Inflammatory macrophage treated with lipopolysaccharide for 4 hours (primary cell): ENCODE results near the gene MEGF9.
A peak's percentile ranks its signal among the peaks of the same experiment; 100 is the strongest.
"Not testable (repeated sequence)": the region's sequence is repeated elsewhere in the genome, so short reads cannot be mapped to it uniquely, and the experiment has no call there.

Experiments
- DNase-seq: peaks from one replicate; pipeline ENCODE4 v3.0.0-alpha.2; 2020

MEGF9 gene

DNA sequence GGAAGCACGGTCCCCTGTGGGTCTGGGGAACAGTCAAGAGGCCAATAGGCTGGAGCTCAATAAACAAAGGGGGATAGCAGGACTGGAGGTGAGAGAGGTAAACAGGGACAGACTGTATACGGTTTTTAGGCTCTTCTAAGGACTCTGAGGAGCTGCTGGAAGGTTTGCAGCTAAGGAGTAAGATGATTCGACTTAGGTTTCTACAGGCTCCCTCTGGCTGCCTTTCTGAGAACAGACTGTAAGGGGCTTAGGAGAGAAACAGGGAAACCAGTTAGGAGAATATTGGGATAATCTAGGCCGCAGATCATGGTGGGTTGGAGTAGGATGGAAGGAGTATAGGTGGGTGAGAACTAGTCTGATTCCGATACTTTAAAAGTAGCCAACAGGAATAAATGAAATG is 144.7 kb downstream of the MEGF9 start:
- DNase-seq, result no peak

DNA sequence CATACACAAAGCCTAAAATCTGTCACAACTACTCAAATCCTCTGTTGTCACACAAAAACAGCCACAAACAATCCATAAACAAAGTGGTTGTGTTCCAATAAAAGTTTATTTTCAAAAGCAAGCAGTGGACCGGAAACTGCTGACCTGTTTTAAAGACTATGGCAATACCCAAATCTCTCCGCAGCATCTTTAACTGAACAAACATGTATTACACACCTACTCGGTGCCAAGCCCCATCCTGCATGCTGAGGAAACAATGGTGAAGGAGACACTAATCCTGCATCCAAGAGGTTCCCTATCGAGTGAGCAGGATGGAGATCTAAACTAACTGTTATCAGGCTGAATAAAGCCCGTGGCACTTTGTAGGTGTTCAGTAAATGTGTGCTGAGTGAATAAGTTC is 145.5 kb downstream of the MEGF9 start:
- DNase-seq, result no peak

DNA sequence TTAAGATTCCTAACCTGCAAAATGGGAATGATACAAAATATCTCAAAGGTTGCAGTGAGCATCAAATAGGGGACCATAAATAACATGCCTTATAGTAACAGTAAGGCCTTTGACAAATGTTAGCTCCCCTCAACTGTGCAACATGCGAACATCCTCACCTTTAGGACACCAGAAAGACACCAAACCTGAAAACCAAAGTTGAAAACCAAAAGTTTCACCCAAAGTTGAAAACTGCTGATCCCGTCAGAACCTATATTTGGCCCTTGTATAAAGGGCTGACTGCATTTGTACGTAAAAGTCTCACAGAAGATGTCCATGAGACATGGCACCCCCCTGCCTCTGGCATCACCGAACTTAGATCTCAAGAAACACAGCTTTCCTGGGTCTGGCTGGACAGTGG is 146.4 kb downstream of the MEGF9 start:
- DNase-seq, result no peak

DNA sequence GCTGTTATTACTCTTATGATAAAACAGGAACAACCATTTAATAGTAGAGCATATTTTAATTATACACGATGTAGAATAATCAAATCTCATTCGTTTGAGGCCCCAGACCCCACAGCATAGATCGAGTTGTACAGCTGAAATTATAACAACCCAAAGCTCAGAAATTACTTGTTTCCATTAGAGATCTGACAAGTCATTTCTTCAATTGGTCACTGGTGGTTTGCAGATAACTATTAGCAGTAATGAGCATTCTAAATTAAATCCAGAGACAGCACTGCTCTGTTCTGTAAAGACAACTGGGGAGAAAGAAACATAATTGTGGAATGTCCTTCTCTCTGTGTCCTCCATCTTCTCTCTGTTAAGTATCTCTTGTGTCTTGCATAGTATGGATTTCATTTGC is 147.2 kb downstream of the MEGF9 start:
- DNase-seq, result no peak

DNA sequence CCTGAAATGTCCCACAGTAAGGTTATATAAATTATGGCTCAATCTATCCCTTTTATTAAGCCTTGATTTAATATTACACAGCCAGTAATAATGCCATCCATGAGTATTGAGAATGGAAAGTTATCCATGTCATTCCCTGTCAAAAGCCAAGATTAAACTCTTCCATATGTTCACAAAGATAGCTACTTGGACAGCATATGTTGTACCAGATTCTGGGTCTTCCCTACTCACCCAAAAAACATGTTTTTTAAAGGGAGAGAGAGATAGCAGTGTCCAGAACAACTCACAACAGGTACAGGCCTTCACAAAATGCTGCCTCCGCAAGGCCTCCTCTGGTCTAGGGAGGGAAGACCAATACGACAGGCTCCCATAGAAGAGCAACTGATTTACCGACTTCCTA is 149.7 kb downstream of the MEGF9 start:
- DNase-seq, result no peak

DNA sequence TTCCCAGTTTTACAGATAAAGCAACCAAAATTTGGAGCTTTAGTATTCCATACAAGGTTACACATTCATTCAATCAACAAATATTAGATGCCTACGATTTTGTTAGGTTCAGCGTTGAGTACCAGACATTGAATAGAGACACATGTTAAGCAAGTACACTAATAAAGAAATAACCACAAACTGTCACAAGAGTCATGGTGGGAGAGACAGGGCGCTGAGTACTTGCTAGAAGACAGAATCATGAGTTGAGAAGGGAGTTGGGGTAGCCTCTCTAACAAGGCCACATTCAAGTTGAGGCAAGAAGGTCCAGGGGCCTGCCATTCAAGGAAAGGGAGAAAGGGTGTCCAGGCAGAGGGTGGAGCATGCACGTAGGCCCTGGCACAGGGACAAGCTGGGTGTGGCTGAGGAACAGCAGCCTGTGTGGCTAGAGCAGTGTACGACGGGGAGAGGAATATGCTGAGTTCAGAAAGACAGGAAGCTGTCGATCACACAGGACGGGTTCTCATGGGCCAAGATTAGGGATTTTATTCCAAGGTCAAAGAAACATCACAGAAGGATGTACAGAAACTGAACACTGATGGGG is 151.3 kb downstream of the MEGF9 start:
- no peak for DNase-seq

DNA sequence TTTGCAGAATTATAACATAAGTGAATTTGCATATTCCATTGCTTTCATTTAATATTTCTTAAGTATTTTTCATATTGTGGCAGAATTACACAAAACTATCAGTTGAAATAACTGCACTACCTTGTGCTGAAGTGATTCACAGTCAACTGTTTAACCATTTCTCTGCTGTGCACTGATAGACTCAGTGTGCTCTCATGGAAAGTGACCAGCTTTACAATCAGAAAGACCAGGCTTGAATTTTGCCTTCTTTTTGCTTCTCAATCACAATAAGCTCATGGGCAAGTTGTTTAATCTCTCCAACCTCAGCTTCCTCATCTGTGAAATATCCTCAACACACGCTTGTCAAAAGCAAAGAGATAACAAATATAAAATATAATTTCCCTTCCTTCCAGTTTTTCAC is 152.6 kb downstream of the MEGF9 start:
- DNase-seq, result no peak

DNA sequence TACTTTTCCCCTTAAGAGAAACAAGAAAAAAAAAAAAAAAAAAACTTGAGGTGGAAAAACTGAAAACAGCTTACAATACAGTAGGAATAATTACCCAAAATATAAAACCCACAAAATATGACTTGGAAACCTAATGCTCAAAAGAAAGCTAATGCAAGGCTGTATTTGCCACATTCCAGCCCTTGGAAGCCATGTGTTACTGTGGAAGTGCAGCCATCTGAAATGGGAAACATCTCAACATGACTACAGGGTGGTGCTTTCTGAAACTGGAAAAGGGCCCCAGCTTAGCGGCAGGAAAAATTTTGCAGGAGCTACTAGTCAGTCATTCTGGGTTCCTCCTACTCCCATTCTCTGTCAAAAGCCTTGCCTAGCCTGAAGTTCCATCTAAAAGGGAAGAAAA is 154.7 kb downstream of the MEGF9 start:
- DNase-seq, result no peak

DNA sequence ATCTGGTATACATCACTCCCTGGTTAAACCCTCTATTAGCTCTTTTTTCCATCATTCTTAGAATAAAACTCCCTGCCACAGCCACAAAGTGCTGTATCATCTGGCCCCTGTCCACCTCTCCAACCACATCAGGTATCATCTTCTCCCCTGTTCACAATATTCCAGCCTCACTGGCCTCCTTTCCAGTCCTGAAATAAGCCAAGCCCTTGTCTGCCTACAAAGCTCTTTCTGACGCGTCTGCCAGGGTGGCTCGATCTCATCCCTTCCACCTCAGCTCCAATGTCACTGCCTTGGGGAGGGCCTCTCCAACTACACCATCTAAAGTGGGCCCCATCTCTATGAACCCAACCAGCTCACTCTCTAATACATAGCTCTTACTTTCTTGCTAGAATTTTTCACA is 155.8 kb downstream of the MEGF9 start:
- no peak for DNase-seq

DNA sequence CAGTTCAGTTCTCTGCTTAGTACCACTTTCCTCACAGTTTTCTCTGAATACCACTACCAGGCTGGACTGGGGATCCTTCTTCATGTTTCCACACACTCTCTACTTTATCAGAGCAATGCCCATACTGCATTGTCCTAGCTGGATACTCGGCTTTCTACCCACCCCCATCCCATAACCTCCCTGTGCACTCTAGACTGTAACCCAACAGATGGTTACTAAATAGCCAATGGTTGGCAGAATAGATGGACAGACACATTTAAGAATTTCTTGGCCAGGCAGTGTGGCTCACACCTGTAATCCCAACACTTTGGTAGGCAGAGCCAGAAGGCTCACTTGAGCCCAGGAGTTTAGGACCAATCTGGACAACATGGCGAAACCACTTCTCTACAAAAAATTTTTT is 157.1 kb downstream of the MEGF9 start:
- no peak for DNase-seq

DNA sequence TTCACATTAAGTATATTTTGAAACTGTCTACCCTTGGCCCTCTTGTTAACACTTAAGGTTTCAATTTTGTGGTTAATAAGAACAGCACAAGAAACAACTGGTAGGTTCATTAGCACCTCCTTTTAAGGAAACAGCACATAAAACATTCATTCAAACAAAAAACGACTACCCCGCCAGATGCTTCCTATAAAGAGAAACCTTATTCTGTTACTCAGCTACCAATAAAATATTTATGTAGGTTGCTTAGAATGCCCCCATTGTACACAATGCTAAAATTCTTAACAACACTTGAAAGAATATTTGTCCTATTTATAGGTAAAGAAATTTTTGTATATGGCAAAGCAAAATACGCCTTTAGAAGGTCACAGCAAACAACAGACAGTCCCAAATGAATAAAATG is 157.5 kb downstream of the MEGF9 start:
- no peak for DNase-seq

DNA sequence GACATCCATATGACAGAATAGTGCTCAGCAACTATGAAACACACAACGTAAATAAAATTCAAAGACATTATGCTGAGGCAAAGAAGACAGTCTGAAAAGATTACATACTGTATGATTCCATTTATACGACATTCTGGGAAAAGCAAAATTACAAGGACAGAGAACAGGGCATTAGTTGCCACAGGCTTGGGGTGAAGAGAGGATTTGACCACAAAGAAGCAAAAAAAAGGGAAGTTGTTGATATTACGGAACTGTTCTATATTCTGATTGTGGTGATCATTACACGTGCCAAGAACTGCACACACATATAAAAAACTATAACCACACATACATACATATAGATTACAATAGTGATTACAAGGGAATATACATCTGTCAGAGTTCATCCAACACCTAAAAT is 158.4 kb downstream of the MEGF9 start:
- peak; percentile 78 for DNase-seq

DNA sequence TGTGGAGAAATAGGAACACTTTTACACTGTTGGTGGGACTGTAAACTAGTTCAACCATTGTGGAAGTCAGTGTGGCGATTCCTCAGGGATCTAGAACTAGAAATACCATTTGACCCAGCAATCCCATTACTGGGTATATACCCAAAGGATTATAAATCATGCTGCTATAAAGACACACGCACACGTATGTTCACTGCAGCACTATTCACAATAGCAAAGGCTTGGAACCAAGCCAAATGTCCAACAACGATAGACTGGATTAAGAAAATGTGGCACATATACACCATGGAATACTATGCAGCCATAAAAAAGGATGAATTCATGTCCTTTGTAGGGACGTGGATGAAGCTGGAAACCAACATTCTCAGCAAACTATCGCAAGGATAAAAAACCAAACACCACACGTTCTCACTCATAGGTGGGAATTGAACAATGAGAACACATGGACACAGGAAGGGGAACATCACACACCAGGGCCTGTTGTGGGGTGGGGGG is 162.0 kb downstream of the MEGF9 start:
- DNase-seq, result not testable (repeated sequence)
